ENCODE measurements around the gene RAPGEF2.
A peak's percentile ranks its signal among the peaks of the same experiment; 100 is the strongest.
"Not testable (repeated sequence)": the region's sequence is repeated elsewhere in the genome, so short reads cannot be mapped to it uniquely, and the experiment has no call there.

The RAPGEF2 gene

DNA sequence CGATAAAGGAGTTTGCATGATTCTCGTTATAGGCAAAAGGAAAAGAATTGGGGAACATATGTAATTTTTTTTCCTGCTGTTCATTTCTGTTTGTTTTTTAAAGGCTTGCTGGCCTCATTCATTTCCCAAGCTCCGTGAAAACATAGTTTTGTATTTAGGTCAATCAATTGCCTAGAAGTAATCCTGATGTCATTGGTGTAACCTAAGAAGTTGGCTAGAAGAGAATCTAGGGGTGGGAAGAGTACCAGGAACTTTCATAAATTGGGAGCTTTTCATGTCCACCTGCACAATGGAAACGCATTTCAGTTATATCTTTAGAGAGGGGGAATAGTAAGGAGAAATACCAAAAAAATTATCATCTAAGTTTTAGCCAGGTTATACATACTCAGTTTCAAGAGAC, 3.8 kb downstream of the RAPGEF2 start:
- Histone ChIP-seq H3K4me1 (peaks cover 19 to 41% (median 33%) of the 10 kb centered on the region in 10 experiments), H3K9ac (no peak overlapping the region), H3K27ac (no peak overlapping the region), H3K27me3 (peaks cover 0 to 10% (median 7%) of the 10 kb centered on the region in 11 experiments; a peak in 5 of 22 replicates), H3K4me3 (no peak overlapping the region; a peak in 2 of 20 replicates), H3K9me3 (replicated peaks in 1 of 11) (0 out of 22 replicates have a peak, but pooled peaks cover 0 to under 1% (median 0%) of the 10 kb centered on the region in 11 experiments), H3K36me3 (no peaks in the 10 kb centered on the region), H4K20me1 (peaks cover 18 to 77% (median 56%) of the 10 kb centered on the region in 11 experiments; a peak in 21 of 22 replicates), H3K4me2 (peak overlapping the region; percentile 80 to 98 (median 93); a peak in 17 of 22 replicates)
- TF ChIP-seq Cebpa-rat (IDR thresholded peaks at IDR 0.05): no peak

DNA sequence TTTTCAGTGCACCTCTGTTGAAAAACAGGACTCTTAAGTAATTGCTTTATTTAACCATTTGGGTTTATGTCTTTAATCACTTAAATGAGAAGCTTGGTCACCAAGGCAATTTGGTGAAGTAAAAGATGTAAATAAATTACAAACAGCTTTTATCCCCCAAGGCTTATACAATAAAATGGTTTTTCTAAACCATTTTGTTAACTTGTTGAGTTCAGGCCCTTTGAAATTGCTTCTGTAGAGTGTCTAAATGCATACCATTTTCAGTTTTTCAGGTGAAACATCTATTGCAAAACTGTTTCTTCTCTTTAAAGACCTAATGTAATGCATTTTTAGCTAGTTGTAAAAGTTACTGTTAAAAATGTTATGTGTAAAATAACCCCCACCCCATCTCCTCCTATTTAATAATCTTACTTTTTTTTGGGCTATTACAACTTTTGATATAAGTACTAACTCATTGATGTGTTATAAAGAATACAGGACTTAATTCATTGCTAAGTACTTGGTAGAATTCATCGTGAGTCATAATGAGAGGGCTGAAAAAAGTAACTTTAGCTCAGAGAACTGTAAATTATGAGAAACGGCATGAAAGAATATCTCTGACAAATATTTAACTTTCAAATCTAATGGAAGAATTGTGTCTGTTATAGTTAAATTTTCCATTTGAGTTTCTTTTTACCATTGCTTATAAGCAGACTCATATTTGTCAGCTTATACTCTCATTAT, 4.5 kb downstream of the RAPGEF2 start:
- Histone ChIP-seq H3K4me3 (no peak overlapping the region), H4K20me1 (peaks cover 18 to 83% (median 58%) of the 10 kb centered on the region in 11 experiments; a peak in 21 of 22 replicates), H3K36me3 (peaks cover 0 to 4% (median 0%) of the 10 kb centered on the region in 11 experiments; a peak in 1 of 22 replicates), H3K9ac (no peak overlapping the region), H3K4me1 (peaks cover 14 to 40% (median 26%) of the 10 kb centered on the region in 10 experiments), H3K9me3 (replicated peaks in 1 of 11) (peaks cover 0 to 6% (median 0%) of the 10 kb centered on the region in 11 experiments; a peak in 2 of 22 replicates), H3K4me2 (peak overlapping the region in 10 of 11 experiments; percentile 80 to 95 (median 92); a peak in 10 of 22 replicates), H3K27ac (no peak overlapping the region), H3K27me3 (peaks cover 0 to 4% (median under 1%) of the 10 kb centered on the region in 11 experiments; a peak in 5 of 22 replicates)
- no peak for TF ChIP-seq Cebpa-rat (IDR thresholded peaks at IDR 0.05)

DNA sequence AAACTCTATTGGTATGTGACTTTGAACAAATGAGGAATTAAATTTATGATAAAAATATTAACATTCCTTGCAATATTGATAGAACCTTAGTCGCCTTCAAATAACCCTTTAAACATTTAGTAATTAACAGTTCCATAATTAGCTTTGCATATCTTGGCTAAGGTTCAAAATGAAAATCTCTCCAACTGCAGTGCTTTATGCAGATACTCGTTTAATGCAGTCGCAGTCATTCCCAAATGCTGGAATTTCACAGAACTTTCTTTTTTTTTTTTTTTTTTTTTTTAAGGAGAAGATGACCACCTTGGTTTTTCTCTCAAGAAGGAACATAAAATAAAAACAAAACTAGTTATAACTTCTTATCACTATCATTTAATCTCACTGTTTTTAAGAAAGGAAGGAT, 5.2 kb downstream of the RAPGEF2 start:
- Histone ChIP-seq H3K4me2 (no peak overlapping the region; a peak in 1 of 22 replicates), H3K27ac (no peak overlapping the region), H3K27me3 (no peaks in the 10 kb centered on the region), H3K4me3 (no peak overlapping the region), H3K4me1 (peaks cover 13 to 40% (median 25%) of the 10 kb centered on the region in 10 experiments), H3K9me3 (replicated peaks in 1 of 11) (peaks cover 0 to 10% (median 3%) of the 10 kb centered on the region in 11 experiments; a peak in 7 of 22 replicates), H3K9ac (no peak overlapping the region), H4K20me1 (peaks cover 18 to 91% (median 58%) of the 10 kb centered on the region in 11 experiments; a peak in 21 of 22 replicates), H3K36me3 (peaks cover 0 to 12% (median 0%) of the 10 kb centered on the region in 11 experiments; a peak in 4 of 22 replicates)
- no peak for TF ChIP-seq Cebpa-rat (IDR thresholded peaks at IDR 0.05)

DNA sequence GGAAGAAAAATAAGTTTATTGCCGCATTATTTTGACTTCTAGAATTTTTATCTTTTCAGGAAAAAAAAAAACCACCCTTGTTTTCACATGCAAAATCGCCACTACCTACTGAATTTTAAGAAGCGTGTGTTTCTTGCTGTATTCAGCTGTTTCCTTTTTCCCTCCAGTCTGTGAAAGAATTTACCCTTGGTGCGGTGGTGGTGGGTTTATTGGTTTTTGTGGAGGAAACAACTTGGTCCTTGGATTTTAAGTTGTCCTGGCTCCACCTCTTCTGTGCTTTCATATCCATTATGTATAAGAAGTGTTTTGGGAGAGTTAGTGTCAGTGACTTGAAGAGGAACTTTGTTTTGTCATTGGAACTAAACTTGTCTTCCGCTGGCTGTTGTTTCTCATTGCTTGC, 8.1 kb downstream of the RAPGEF2 start:
- H3K9me3 ChIP-seq (replicated peaks in 1 of 11): peaks cover 23 to 38% (median 28%) of the 10 kb centered on the region in 11 experiments
- peaks cover 0 to 39% (median 16%) of the 10 kb centered on the region in 11 experiments; a peak in 16 of 22 replicates for H3K36me3 ChIP-seq
- peaks cover 2 to 29% (median 12%) of the 10 kb centered on the region in 10 experiments for H3K4me1 ChIP-seq
- no peak overlapping the region for H3K4me3 ChIP-seq
- H3K4me2 ChIP-seq: no peak overlapping the region
- no peak overlapping the region for H3K27ac ChIP-seq
- H3K27me3 ChIP-seq: no peaks in the 10 kb centered on the region
- TF ChIP-seq Cebpa-rat (IDR thresholded peaks at IDR 0.05): no peak
- peaks cover 2 to 81% (median 36%) of the 10 kb centered on the region in 11 experiments; a peak in 21 of 22 replicates for H4K20me1 ChIP-seq
- H3K9ac ChIP-seq: no peak overlapping the region

DNA sequence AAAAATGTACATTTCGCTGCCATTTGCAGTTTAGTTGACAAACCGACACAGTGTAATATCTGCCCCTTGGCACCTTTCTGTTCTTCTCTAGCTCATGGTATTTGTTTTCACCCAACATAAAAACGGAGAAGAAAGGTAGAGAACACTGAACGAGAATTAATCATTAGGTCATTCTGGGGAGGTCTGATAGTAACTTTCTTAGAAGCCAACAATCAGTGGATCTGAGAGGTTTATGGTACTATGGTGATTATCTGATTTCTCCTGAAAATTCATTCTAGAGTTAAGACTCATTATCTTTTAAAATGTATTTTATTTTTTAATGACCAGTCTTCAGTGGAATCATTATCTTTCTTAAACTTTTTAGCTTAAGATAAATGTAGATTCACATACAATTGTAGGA, 8.5 kb downstream of the RAPGEF2 start:
- Histone ChIP-seq H3K9me3 (replicated peaks in 1 of 11) (peaks cover 24 to 41% (median 31%) of the 10 kb centered on the region in 11 experiments), H3K27ac (no peak overlapping the region), H3K27me3 (no peaks in the 10 kb centered on the region), H3K4me3 (no peak overlapping the region), H3K4me1 (peaks cover 0 to 24% (median 8%) of the 10 kb centered on the region in 10 experiments; a peak in 14 of 20 replicates), H4K20me1 (peaks cover 0 to 81% (median 32%) of the 10 kb centered on the region in 11 experiments; a peak in 17 of 22 replicates), H3K4me2 (no peak overlapping the region), H3K9ac (no peak overlapping the region), H3K36me3 (peaks cover 0 to 39% (median 16%) of the 10 kb centered on the region in 11 experiments; a peak in 16 of 22 replicates)
- TF ChIP-seq Cebpa-rat (IDR thresholded peaks at IDR 0.05): no peak

DNA sequence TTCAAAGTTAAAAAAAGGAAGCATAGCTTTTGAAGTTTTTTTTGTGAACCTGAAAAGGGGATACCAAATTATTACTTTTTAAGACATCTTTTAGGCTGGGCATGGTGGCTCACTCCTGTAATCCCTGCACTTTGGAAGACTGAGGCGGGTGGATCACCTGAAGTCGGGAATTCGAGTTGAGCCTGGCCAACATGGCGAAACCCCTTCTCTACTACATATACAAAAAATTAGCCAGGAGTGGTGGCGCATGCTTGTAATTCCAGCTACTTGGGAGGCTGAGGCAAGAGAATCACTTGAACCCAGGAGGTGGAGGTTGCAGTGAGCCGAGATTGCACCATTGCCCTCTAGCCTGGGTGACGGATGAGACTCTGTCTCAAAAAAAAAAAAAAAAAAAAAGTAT, 10.5 kb downstream of the RAPGEF2 start:
- not testable (repeated sequence) for H3K4me2 ChIP-seq, H3K27ac ChIP-seq, H3K27me3 ChIP-seq, H3K4me3 ChIP-seq, H3K9ac ChIP-seq
- peaks cover 0 to 17% (median 0%) of the 10 kb centered on the region in 10 experiments; a peak in 2 of 20 replicates for H3K4me1 ChIP-seq
- peaks cover 0 to 79% (median 19%) of the 10 kb centered on the region in 11 experiments; a peak in 13 of 22 replicates for H4K20me1 ChIP-seq
- peaks cover 24 to 44% (median 31%) of the 10 kb centered on the region in 11 experiments for H3K9me3 ChIP-seq (replicated peaks in 1 of 11)
- peaks cover 0 to 39% (median 18%) of the 10 kb centered on the region in 11 experiments; a peak in 17 of 22 replicates for H3K36me3 ChIP-seq

DNA sequence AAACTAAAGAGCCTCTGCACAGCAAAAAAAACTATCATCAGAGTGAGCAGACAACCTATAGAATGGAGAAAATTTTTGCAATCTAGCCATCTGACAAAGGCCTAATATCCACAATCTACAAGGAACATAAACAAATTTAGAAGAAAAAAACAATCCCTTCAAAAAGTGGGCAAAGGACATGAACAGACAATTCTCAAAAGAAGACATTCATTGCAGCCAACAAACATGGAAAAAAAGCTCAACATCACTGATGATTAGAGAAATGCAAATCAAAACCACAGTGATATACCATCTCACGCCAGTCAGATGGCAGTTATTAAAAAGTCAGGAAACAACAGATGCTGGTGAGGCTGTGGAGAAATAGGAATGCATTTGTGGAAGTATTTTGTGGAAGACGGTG, 13.2 kb downstream of the RAPGEF2 start:
- not testable (repeated sequence) for H3K4me3 ChIP-seq, H3K27me3 ChIP-seq, H3K27ac ChIP-seq, H3K9ac ChIP-seq, H3K4me2 ChIP-seq, H3K4me1 ChIP-seq
- H3K36me3 ChIP-seq: peaks cover 0 to 47% (median 20%) of the 10 kb centered on the region in 11 experiments; a peak in 17 of 22 replicates
- peaks cover 24 to 44% (median 32%) of the 10 kb centered on the region in 11 experiments for H3K9me3 ChIP-seq (replicated peaks in 1 of 11)
- peaks cover 0 to 77% (median 4%) of the 10 kb centered on the region in 11 experiments; a peak in 10 of 22 replicates for H4K20me1 ChIP-seq

DNA sequence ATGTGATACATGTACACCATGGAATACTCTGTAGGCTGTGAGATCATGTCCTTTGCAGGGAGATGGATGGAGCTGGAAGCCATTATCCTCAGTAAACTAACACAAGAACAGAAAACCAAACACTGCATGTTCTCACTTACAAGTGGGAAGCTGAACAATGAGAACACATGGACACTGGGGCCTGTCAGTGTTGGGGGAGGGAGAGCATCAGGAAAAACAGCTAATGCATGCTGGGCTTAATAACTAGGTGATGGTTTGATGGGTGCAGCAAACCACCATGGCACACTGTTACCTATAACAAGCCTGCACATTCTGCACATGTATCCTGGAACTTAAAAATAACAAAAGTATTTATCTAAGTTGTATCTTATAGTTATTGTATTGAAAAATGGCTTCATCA, 13.8 kb downstream of the RAPGEF2 start:
- H3K36me3 ChIP-seq: peaks cover 0 to 47% (median 20%) of the 10 kb centered on the region in 11 experiments; a peak in 17 of 22 replicates
- not testable (repeated sequence) for H3K9ac ChIP-seq, H3K4me2 ChIP-seq, H3K27ac ChIP-seq, H3K4me1 ChIP-seq, H3K4me3 ChIP-seq, H3K27me3 ChIP-seq
- peaks cover 24 to 44% (median 32%) of the 10 kb centered on the region in 11 experiments for H3K9me3 ChIP-seq (replicated peaks in 1 of 11)
- peaks cover 0 to 76% (median 4%) of the 10 kb centered on the region in 11 experiments; a peak in 10 of 22 replicates for H4K20me1 ChIP-seq

DNA sequence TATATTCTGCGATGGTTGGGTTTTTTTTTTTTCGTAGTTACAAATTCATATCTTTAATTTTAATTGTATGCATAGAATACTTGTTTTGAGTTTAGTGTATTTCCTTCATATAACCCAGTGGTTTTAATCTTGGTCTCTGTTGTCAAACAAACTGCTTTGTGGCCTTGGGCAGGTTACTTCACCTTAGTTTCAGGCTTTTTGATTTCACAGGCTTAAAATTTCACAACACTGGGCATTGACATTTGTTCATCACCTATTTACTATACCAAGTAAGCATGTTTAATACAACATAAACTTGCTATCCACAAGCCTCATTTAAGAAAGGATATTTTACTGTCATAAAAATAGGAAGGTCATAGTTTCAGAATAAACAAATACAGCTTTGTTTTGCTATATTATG, 14.7 kb downstream of the RAPGEF2 start:
- H3K4me1 ChIP-seq: peaks cover 0 to 7% (median 0%) of the 10 kb centered on the region in 10 experiments; a peak in 2 of 20 replicates
- peaks cover 0 to 76% (median 3%) of the 10 kb centered on the region in 11 experiments; a peak in 8 of 22 replicates for H4K20me1 ChIP-seq

More for the DNA sequence above, 14.7 kb downstream of the RAPGEF2 start:
- Histone ChIP-seq H3K27me3 (no peaks in the 10 kb centered on the region), H3K9me3 (replicated peaks in 1 of 11) (peaks cover 24 to 39% (median 32%) of the 10 kb centered on the region in 11 experiments), H3K36me3 (peaks cover 0 to 41% (median 20%) of the 10 kb centered on the region in 11 experiments; a peak in 17 of 22 replicates), H3K9ac (no peak overlapping the region), H3K27ac (no peak overlapping the region), H3K4me3 (no peak overlapping the region), H3K4me2 (no peak overlapping the region)
- no peak for TF ChIP-seq Cebpa-rat (IDR thresholded peaks at IDR 0.05)
